Measurements from ENCODE around the gene PPP2R2C.

The PPP2R2C gene

DNA sequence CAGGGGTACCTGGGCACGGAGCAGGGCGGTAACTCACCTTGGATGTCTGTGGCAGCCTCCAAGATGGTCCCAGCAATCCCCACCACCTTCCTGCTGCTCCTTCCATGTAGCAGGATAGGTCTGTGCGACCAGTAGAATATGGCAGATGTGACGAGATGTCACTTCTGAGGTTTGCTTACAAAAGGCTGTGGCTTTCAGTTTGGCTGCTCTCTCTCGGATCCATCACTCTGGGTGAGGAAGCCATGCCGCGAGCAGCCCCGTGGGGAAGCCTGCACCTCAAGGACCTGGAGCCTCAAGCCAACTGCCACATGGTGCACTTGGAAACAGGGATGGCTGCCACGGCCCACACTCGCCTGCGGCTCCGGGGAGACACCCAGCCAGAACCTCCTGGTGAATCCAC is 165.2 kb downstream of the PPP2R2C start:
- H3K4me1 ChIP-seq (ENCODE audit: control insufficient read depth in 2 of 2, insufficient read depth in 1 of 2, low read depth in 1 of 2, low read length in 2 of 2), result peaks cover 3 to 4% of the 10 kb centered on the region in 2 donors
- H3K27me3 ChIP-seq (ENCODE audit: control insufficient read depth in 3 of 3, insufficient read depth in 3 of 3, low read depth in 1 of 3, low read length in 3 of 3), result peaks cover 0 to 16% (median 6%) of the 10 kb centered on the region in 3 experiments
- H3K9me3 ChIP-seq (replicated peaks in 1 of 2; ENCODE audit: control insufficient read depth in 2 of 2, insufficient read depth in 1 of 2, low read depth in 1 of 2, low read length in 2 of 2), result peaks cover 9 to 11% of the 10 kb centered on the region in 2 donors
- H3K4me2 ChIP-seq (ENCODE audit: insufficient read depth, low read length, poor library complexity, severe bottlenecking), result no peak overlapping the region
- WGBS, 2 donors (ENCODE audit: extremely low coverage in 2 of 2, insufficient read length in 2 of 2, insufficient replicate concordance in 1 of 2), result no CpG with 5 or more reads among the region's 12 CpGs
- H3K4ac ChIP-seq (ENCODE audit: low read length), result no peak overlapping the region
- H4K91ac ChIP-seq (ENCODE audit: low read depth, low read length, poor library complexity), result no peak overlapping the region
- H3K9ac ChIP-seq (ENCODE audit: low read depth, low read length, poor library complexity), result peak overlapping the region; percentile 50
- H2AK5ac ChIP-seq (ENCODE audit: low read depth, low read length), result peak overlapping the region; percentile 25
- no peak overlapping the region for H2BK12ac ChIP-seq (ENCODE audit: low read length)
- no peak for DNase-seq (ENCODE audit: low spot score)
- H2BK5ac ChIP-seq (ENCODE audit: low read length), result no peak overlapping the region
- no peak overlapping the region for H3K18ac ChIP-seq (ENCODE audit: low read length)
- H3K36me3 ChIP-seq (replicated peaks in 1 of 2; ENCODE audit: control insufficient read depth in 2 of 2, insufficient read depth in 2 of 2, low read length in 2 of 2), result peaks cover 13 to 17% of the 10 kb centered on the region in 2 donors
- H2BK15ac ChIP-seq (ENCODE audit: low read length), result peak overlapping the region; percentile 20
- no peak overlapping the region for H3K27ac ChIP-seq (replicated peaks; ENCODE audit: low read length)
- H2AFZ ChIP-seq (ENCODE audit: low read length), result no peak overlapping the region
- no peak overlapping the region for H3K23ac ChIP-seq (ENCODE audit: low read depth, low read length, poor library complexity)
- no peak overlapping the region for H3K4me3 ChIP-seq (ENCODE audit: low read length in 2 of 2)
- H4K8ac ChIP-seq (ENCODE audit: low read depth, low read length), result no peak overlapping the region
- peaks cover 2% of the 10 kb centered on the region for H3K79me1 ChIP-seq (ENCODE audit: low read depth, low read length)
- no peak overlapping the region for H2BK120ac ChIP-seq (ENCODE audit: low read depth, low read length)
- H3K14ac ChIP-seq (ENCODE audit: low read length), result no peak overlapping the region

GRCh38 chr4:6306299-6306698 is 166.1 kb downstream of the PPP2R2C start:
- Histone ChIP-seq H3K27ac (replicated peaks; ENCODE audit: low read length) (no peak overlapping the region), H3K4me1 (ENCODE audit: control insufficient read depth in 2 of 2, insufficient read depth in 1 of 2, low read depth in 1 of 2, low read length in 2 of 2) (peaks cover 3 to 4% of the 10 kb centered on the region in 2 donors), H3K27me3 (ENCODE audit: control insufficient read depth in 3 of 3, insufficient read depth in 3 of 3, low read depth in 1 of 3, low read length in 3 of 3) (peaks cover 0 to 16% (median 6%) of the 10 kb centered on the region in 3 experiments), H2BK5ac (ENCODE audit: low read length) (no peak overlapping the region), H3K4me2 (ENCODE audit: insufficient read depth, low read length, poor library complexity, severe bottlenecking) (no peak overlapping the region), H3K18ac (ENCODE audit: low read length) (no peak overlapping the region), H3K9me3 (replicated peaks in 1 of 2; ENCODE audit: control insufficient read depth in 2 of 2, insufficient read depth in 1 of 2, low read depth in 1 of 2, low read length in 2 of 2) (peaks cover 9 to 11% of the 10 kb centered on the region in 2 donors), H2BK120ac (ENCODE audit: low read depth, low read length) (no peak overlapping the region), H2BK15ac (ENCODE audit: low read length) (no peak overlapping the region), H4K91ac (ENCODE audit: low read depth, low read length, poor library complexity) (no peak overlapping the region), H3K9ac (ENCODE audit: low read depth, low read length, poor library complexity) (no peak overlapping the region), H3K36me3 (replicated peaks in 1 of 2; ENCODE audit: control insufficient read depth in 2 of 2, insufficient read depth in 2 of 2, low read length in 2 of 2) (peaks cover 22 to 26% of the 10 kb centered on the region in 2 donors), H4K8ac (ENCODE audit: low read depth, low read length) (no peak overlapping the region), H2AK5ac (ENCODE audit: low read depth, low read length) (no peak overlapping the region), H3K23ac (ENCODE audit: low read depth, low read length, poor library complexity) (no peak overlapping the region), H3K4ac (ENCODE audit: low read length) (no peak overlapping the region), H2BK12ac (ENCODE audit: low read length) (no peak overlapping the region), H3K79me1 (ENCODE audit: low read depth, low read length) (peaks cover 4% of the 10 kb centered on the region), H3K14ac (ENCODE audit: low read length) (no peak overlapping the region), H3K4me3 (ENCODE audit: low read length in 2 of 2) (no peak overlapping the region), H2AFZ (ENCODE audit: low read length) (no peak overlapping the region)
- no peak for DNase-seq (ENCODE audit: low spot score)
- no CpG with 5 or more reads among the region's 5 CpGs for WGBS, 2 donors (ENCODE audit: extremely low coverage in 2 of 2, insufficient read length in 2 of 2, insufficient replicate concordance in 1 of 2)

DNA sequence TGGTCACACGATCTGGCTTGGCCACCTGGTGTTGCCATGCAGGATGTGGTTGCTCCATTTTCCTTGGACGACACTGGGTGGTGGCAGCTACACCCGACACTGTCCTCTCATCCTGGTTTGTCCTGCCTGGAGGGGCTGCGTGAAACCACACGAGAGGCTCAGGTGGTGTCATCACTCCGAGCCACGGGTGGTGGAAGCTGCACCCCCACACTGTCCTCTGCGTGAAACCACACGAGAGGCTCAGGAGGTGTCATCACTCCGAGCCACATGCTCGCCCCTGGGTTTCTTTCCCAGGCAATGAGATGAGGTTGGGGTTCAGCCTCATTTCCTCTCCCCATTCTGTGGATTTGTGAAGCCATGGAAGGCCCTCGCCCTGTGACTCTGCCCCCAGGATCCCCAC is 168.5 kb downstream of the PPP2R2C start:
- Histone ChIP-seq H2BK120ac (ENCODE audit: low read depth, low read length) (no peak overlapping the region), H2AK5ac (ENCODE audit: low read depth, low read length) (no peak overlapping the region), H2BK12ac (ENCODE audit: low read length) (no peak overlapping the region), H3K4me2 (ENCODE audit: insufficient read depth, low read length, poor library complexity, severe bottlenecking) (no peak overlapping the region), H3K27ac (replicated peaks; ENCODE audit: low read length) (no peak overlapping the region), H3K9me3 (replicated peaks in 1 of 2; ENCODE audit: control insufficient read depth in 2 of 2, insufficient read depth in 1 of 2, low read depth in 1 of 2, low read length in 2 of 2) (peaks cover 5 to 7% of the 10 kb centered on the region in 2 donors), H3K4ac (ENCODE audit: low read length) (no peak overlapping the region), H4K8ac (ENCODE audit: low read depth, low read length) (no peak overlapping the region), H3K79me1 (ENCODE audit: low read depth, low read length) (peaks cover 7% of the 10 kb centered on the region), H4K91ac (ENCODE audit: low read depth, low read length, poor library complexity) (no peak overlapping the region), H3K4me3 (ENCODE audit: low read length in 2 of 2) (no peak overlapping the region), H3K23ac (ENCODE audit: low read depth, low read length, poor library complexity) (no peak overlapping the region), H3K18ac (ENCODE audit: low read length) (no peak overlapping the region), H2BK15ac (ENCODE audit: low read length) (no peak overlapping the region), H3K9ac (ENCODE audit: low read depth, low read length, poor library complexity) (peak overlapping the region; percentile 54), H2BK5ac (ENCODE audit: low read length) (no peak overlapping the region), H3K4me1 (ENCODE audit: control insufficient read depth in 2 of 2, insufficient read depth in 1 of 2, low read depth in 1 of 2, low read length in 2 of 2) (peaks cover 0 to 3% of the 10 kb centered on the region in 2 donors), H3K14ac (ENCODE audit: low read length) (no peak overlapping the region), H3K27me3 (ENCODE audit: control insufficient read depth in 3 of 3, insufficient read depth in 3 of 3, low read depth in 1 of 3, low read length in 3 of 3) (no peaks in the 10 kb centered on the region), H2AFZ (ENCODE audit: low read length) (no peak overlapping the region), H3K36me3 (replicated peaks in 1 of 2; ENCODE audit: control insufficient read depth in 2 of 2, insufficient read depth in 2 of 2, low read length in 2 of 2) (peaks cover 31 to 35% of the 10 kb centered on the region in 2 donors)
- no peak for DNase-seq (ENCODE audit: low spot score)
- WGBS, 2 donors (ENCODE audit: extremely low coverage in 2 of 2, insufficient read length in 2 of 2, insufficient replicate concordance in 1 of 2), result no CpG with 5 or more reads among the region's 12 CpGs

GRCh38 chr4:6302869-6303268 is 169.5 kb downstream of the PPP2R2C start:
- Histone ChIP-seq H3K36me3 (replicated peaks in 1 of 2; ENCODE audit: control insufficient read depth in 2 of 2, insufficient read depth in 2 of 2, low read length in 2 of 2) (peaks cover 31 to 35% of the 10 kb centered on the region in 2 donors), H4K8ac (ENCODE audit: low read depth, low read length) (no peak overlapping the region), H2BK5ac (ENCODE audit: low read length) (no peak overlapping the region), H3K4me3 (ENCODE audit: low read length in 2 of 2) (no peak overlapping the region), H4K91ac (ENCODE audit: low read depth, low read length, poor library complexity) (no peak overlapping the region), H3K23ac (ENCODE audit: low read depth, low read length, poor library complexity) (no peak overlapping the region), H3K4me1 (ENCODE audit: control insufficient read depth in 2 of 2, insufficient read depth in 1 of 2, low read depth in 1 of 2, low read length in 2 of 2) (peaks cover 0 to 3% of the 10 kb centered on the region in 2 donors), H3K79me1 (ENCODE audit: low read depth, low read length) (peaks cover 7% of the 10 kb centered on the region), H3K9me3 (replicated peaks in 1 of 2; ENCODE audit: control insufficient read depth in 2 of 2, insufficient read depth in 1 of 2, low read depth in 1 of 2, low read length in 2 of 2) (peaks cover 0 to 3% of the 10 kb centered on the region in 2 donors), H3K27me3 (ENCODE audit: control insufficient read depth in 3 of 3, insufficient read depth in 3 of 3, low read depth in 1 of 3, low read length in 3 of 3) (no peaks in the 10 kb centered on the region), H3K4ac (ENCODE audit: low read length) (no peak overlapping the region), H3K14ac (ENCODE audit: low read length) (no peak overlapping the region), H2AFZ (ENCODE audit: low read length) (no peak overlapping the region), H3K9ac (ENCODE audit: low read depth, low read length, poor library complexity) (no peak overlapping the region), H2BK120ac (ENCODE audit: low read depth, low read length) (no peak overlapping the region), H3K27ac (replicated peaks; ENCODE audit: low read length) (no peak overlapping the region), H3K4me2 (ENCODE audit: insufficient read depth, low read length, poor library complexity, severe bottlenecking) (no peak overlapping the region), H2AK5ac (ENCODE audit: low read depth, low read length) (no peak overlapping the region), H2BK15ac (ENCODE audit: low read length) (no peak overlapping the region), H2BK12ac (ENCODE audit: low read length) (no peak overlapping the region), H3K18ac (ENCODE audit: low read length) (no peak overlapping the region)
- DNase-seq (ENCODE audit: low spot score), result no peak
- WGBS, 2 donors (ENCODE audit: extremely low coverage in 2 of 2, insufficient read length in 2 of 2, insufficient replicate concordance in 1 of 2), result no CpG with 5 or more reads among the region's 6 CpGs

All from neuronal stem cell (in vitro differentiated cells).